ENCODE results near the gene FN1.
"Not testable (repeated sequence)": the region's sequence is repeated elsewhere in the genome, so short reads cannot be mapped to it uniquely, and the experiment has no call there.

The FN1 gene

GRCh38 chr2:215332872-215333595 lies 102.8 kb downstream of the FN1 start:
- DNase-seq, result no peak

- no peak for DNase-seq
Measured at GRCh38 chr2:215328066-215328465, 107.8 kb downstream of the FN1 start.

DNA sequence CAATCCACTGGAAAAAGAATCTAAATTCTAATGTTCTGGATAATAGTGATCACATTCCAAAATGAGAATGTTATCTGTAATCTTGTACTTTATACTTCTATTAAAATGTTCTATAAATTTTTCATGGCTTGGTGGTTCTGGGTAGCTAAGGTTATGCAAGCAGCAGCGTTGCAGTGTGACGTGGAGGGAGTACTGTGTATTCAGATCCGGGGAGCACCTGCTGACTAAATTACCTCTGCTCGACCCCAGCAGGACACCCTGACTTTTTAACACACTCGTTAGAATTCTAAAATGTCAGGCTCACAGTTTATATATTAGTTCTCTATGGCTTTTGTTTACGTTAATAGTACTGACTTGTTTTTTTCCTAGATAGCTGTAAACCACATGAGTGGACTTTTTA lies 111.1 kb downstream of the FN1 start:
- no peak for DNase-seq

DNA sequence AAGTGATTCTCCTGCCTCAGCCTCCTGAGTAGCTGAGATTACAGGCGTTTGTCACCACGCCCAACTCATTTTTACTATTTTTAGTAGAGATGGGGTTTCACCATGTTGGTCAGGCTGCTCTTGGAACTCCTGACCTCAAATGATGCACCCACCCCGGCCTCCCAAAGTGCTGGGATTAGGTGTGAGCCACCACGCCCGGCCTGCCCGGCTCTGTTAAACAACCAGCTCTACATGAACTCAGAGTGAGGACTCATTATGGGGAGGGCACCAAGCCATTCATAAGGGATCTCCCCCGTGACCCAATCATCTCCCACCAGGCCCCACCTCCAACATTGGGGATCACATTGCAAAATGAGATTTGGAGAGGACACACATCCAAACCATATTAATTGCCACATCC lies 115.2 kb downstream of the FN1 start:
- DNase-seq, result no peak

- no peak for DNase-seq
Measured at GRCh38 chr2:215320102-215320501, 115.8 kb downstream of the FN1 start.

DNA sequence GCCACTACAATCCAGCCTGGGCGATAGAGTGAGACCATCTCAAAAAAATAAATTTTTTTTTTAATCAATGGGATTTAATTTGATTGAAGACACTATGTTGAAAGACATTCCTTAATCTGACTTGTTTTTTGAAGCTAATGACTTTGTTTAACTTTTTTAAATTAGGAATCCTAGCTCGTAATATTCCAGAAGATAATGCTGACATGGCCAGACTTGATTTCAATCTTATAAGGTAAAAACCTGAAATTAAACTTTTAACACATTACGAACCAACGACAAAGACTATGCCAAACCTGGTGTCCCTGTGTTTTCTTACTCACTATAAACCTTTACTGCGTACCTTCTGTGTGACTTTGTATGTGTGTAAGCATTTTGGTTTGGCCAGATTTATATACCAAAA lies 116.4 kb downstream of the FN1 start:
- DNase-seq, result no peak

DNA sequence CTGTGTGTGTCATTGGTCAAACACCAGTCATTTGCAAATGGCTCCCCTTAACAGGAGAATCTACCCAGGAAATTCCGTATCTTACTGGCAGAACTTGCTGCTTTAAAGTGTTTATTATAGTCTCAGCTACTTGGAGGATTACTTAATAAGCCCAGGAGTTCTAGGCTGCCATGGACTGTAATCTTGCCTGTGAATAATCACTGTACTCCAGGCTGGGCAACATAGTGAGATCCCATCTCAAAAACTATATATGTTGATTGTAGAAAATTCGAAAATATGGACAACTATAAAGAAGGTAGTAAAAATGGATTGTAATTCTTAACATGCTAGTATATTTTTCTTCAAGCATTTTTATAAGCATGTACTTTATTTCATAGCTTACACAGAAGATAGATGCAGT lies 119.5 kb downstream of the FN1 start:
- DNase-seq, result no peak

- DNase-seq, result no peak
Measured at GRCh38 chr2:215315301-215315700, 120.6 kb downstream of the FN1 start.

DNA sequence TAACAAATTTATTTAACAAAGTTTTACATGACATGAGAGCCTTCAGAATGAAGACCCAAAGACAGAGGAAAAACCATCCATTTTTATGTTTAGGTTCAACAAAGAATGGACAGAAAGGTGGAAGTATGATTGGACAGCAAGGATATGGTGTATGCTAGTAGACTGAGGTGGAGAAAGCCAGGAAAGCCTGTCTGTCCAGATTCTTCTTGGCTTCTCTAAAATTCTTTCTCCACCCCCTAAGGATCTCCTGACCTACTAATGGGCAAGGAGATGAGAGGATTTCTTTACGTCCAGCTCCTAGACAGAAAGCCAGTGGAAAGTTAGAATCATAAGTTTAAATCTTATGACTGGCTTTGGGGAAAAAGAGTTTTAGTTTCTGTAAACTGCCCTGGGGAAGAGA lies 121.0 kb downstream of the FN1 start:
- no peak for DNase-seq

GRCh38 chr2:215313255-215313613 lies 122.6 kb downstream of the FN1 start:
- DNase-seq, result no peak

GRCh38 chr2:215311625-215312396 lies 124.1 kb downstream of the FN1 start, which contains the start of gene ATIC:
ATIC (plus strand) TSS chr2:215312059; CDS start chr2:215312143, 84 bp downstream.
- DNase-seq, result peak; percentile 93

GRCh38 chr2:215311259-215311624 lies 124.6 kb downstream of the FN1 start:
- DNase-seq, result not testable (repeated sequence)
